WTC11 (cell line): ENCODE results near the gene PTPN3.

Experiments used
- CTCF ChIP-seq: fragments of 200-600 bp; IDR thresholded peaks from 2 replicates; pipeline ENCODE4 v1.8.0; 2022; ENCODE audit warnings: antibody characterized with exemption
- ESRRA ChIP-seq: sonication (generic); formaldehyde crosslinking; IDR thresholded peaks from 2 replicates; pipeline ENCODE4 v1.8.1; 2022; ENCODE audit warnings: mild to moderate bottlenecking, missing genetic modification reagents, borderline replicate concordance
- FOXJ3 ChIP-seq: sonication (generic); formaldehyde crosslinking; IDR thresholded peaks from 2 replicates; pipeline ENCODE4 v1.9.0; 2021; ENCODE audit warnings: missing genetic modification reagents, mild to moderate bottlenecking, borderline replicate concordance
- NR2C2 ChIP-seq: sonication (generic); formaldehyde crosslinking; IDR thresholded peaks from 2 replicates; pipeline ENCODE4 v1.8.0; 2022; ENCODE audit warnings: mild to moderate bottlenecking, missing genetic modification reagents
- PREB ChIP-seq: sonication (generic); formaldehyde crosslinking; IDR thresholded peaks from 2 replicates; pipeline ENCODE4 v1.8.1; 2022; ENCODE audit warnings: mild to moderate bottlenecking, missing genetic modification reagents, moderate library complexity, borderline replicate concordance
- SP1 ChIP-seq: sonication (generic); formaldehyde crosslinking; conservative IDR thresholded peaks from 2 replicates; pipeline ENCODE4 v1.8.1; 2022; ENCODE audit warnings: missing genetic modification reagents

GRCh38 chr9:109422641-109423040 lies 75.5 kb downstream of the PTPN3 start:
- TF ChIP-seq NR2C2 (CRISPR knock-in tag): no peak
- no peak for TF ChIP-seq PREB (CRISPR knock-in tag)
- no peak for TF ChIP-seq CTCF
- no peak for TF ChIP-seq SP1 (CRISPR knock-in tag)
- no peak for TF ChIP-seq FOXJ3 (CRISPR knock-in tag)
- TF ChIP-seq ESRRA: no peak
